HG03457 (cell line): ENCODE measurements around the gene HBZ.
"Not testable (repeated sequence)": the region's sequence is repeated elsewhere in the genome, so short reads cannot be mapped to it uniquely, and the experiment has no call there.

Experiments
- ATAC-seq: cut with Tn5 transposase; IDR thresholded peaks from one replicate; pipeline ENCODE4 v1.9.1; 2021; ENCODE audit warnings: moderate number of reproducible peaks; ENCODE audit not compliant: unreplicated experiment

HBZ gene

DNA sequence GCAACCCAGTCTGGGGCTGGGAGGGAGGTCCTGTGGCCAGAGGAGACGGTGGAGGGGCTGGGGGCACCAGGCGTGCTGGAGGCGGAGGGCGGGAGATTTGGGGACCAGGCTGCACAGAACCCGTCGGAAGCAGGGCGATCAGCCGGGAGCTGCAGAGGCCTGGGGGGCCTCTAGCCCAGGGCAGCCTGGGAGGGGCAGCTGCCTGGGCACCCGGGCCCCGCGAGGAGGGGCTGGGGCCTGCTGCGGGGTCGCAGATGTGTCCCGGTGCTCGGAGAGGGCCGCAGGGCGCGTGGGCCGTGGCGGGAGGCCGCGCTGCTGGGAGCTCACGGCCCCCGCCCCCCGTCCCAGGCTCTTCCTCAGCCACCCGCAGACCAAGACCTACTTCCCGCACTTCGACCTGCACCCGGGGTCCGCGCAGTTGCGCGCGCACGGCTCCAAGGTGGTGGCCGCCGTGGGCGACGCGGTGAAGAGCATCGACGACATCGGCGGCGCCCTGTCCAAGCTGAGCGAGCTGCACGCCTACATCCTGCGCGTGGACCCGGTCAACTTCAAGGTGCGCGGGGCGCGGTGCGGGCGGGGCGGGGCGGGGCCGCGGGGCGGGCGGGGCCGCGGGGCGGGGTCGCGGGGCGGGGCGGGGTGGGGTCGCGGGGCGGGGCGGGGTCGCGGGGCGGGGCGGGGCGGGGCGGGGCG is 11.8 kb downstream of the HBZ start:
- not testable (repeated sequence) for ATAC-seq

- ATAC-seq = no peak
Measured at GRCh38 chr16:164827-165538, 12.5 kb downstream of the HBZ start.

DNA sequence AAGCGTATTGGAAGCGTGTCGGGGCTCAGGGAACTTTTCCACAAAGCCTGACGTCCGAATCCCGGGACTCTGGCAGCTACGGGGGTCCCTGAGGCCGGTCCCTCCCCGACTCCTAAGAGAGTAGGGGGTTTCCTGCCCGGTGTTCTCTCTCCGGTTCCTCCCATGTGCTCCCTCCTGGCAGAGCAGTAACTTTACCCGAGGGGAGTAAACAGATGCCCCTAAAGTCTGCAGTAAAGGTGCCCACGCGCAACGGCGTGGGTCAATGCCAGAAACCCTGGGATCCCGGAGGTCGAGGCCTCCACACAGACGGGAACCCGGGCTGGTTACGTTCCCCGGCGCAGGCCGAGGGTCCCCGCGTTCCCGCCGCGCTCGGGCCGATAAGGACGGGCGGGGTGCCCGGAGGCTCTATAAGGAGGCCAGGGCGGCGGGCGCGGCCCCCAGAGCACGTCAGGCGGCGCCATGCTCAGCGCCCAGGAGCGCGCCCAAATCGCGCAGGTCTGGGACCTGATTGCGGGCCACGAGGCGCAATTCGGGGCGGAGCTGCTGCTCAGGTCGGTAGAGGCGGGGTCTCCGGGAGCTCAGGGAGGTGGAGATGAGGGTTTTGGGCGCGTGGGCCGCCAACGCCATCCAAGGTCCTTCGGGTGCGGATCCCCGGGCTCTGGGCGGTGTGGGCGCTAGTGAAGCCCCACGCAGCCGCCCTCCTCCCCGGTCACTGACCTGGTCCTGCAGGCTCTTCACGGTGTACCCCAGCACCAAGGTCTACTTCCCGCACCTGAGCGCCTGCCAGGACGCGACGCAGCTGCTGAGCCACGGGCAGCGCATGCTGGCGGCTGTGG is 13.3 kb downstream of the HBZ start, which contains the start of gene HBM:
HBM (plus strand) TSS at position 440 of the 836 bp plus-strand sequence; CDS start at position 460, 20 bp downstream.
- no peak for ATAC-seq

- no peak for ATAC-seq
Measured at GRCh38 chr16:166375-167121, 14.1 kb downstream of the HBZ start.

GRCh38 chr16:167122-167690 is 14.8 kb downstream of the HBZ start:
- no peak for ATAC-seq

GRCh38 chr16:168424-168823 is 16.0 kb downstream of the HBZ start:
- no peak for ATAC-seq

GRCh38 chr16:169014-169413 is 16.6 kb downstream of the HBZ start:
- ATAC-seq = no peak

- not testable (repeated sequence) for ATAC-seq
Measured at GRCh38 chr16:170088-170507, 17.7 kb downstream of the HBZ start.

DNA sequence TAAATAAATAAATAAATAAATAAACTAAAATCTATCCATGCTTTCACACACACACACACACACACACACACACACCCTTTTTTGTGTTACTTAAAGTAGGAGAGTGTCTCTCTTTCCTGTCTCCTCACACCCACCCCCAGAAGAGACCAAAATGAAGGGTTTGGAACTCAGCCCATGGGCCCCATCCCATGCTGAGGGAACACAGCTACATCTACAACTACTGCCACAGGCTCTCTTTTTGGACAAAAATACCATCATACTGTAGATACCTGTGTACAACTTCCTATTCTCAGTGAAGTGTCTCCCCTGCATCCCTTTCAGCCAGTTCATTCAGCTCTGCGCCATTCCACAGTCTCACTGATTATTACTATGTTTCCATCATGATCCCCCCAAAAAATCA is 18.3 kb downstream of the HBZ start:
- ATAC-seq = no peak

- ATAC-seq = not testable (repeated sequence)
Measured at GRCh38 chr16:172374-172941, 20.0 kb downstream of the HBZ start, which contains the start of gene HBA2. Gene HBA2, plus strand, starts transcription at chr16:172876. Its CDS starts 37 bp downstream, at chr16:172913.

DNA sequence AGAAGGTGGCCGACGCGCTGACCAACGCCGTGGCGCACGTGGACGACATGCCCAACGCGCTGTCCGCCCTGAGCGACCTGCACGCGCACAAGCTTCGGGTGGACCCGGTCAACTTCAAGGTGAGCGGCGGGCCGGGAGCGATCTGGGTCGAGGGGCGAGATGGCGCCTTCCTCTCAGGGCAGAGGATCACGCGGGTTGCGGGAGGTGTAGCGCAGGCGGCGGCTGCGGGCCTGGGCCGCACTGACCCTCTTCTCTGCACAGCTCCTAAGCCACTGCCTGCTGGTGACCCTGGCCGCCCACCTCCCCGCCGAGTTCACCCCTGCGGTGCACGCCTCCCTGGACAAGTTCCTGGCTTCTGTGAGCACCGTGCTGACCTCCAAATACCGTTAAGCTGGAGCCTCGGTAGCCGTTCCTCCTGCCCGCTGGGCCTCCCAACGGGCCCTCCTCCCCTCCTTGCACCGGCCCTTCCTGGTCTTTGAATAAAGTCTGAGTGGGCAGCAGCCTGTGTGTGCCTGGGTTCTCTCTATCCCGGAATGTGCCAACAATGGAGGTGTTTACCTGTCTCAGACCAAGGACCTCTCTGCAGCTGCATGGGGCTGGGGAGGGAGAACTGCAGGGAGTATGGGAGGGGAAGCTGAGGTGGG is 20.9 kb downstream of the HBZ start:
- not testable (repeated sequence) for ATAC-seq

GRCh38 chr16:173928-174769 is 21.7 kb downstream of the HBZ start:
- ATAC-seq = not testable (repeated sequence)

GRCh38 chr16:175011-175949 is 22.8 kb downstream of the HBZ start:
- ATAC-seq = no peak

DNA sequence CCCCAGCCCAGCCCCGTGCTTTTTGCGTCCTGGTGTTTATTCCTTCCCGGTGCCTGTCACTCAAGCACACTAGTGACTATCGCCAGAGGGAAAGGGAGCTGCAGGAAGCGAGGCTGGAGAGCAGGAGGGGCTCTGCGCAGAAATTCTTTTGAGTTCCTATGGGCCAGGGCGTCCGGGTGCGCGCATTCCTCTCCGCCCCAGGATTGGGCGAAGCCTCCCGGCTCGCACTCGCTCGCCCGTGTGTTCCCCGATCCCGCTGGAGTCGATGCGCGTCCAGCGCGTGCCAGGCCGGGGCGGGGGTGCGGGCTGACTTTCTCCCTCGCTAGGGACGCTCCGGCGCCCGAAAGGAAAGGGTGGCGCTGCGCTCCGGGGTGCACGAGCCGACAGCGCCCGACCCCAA is 23.6 kb downstream of the HBZ start:
- not testable (repeated sequence) for ATAC-seq

DNA sequence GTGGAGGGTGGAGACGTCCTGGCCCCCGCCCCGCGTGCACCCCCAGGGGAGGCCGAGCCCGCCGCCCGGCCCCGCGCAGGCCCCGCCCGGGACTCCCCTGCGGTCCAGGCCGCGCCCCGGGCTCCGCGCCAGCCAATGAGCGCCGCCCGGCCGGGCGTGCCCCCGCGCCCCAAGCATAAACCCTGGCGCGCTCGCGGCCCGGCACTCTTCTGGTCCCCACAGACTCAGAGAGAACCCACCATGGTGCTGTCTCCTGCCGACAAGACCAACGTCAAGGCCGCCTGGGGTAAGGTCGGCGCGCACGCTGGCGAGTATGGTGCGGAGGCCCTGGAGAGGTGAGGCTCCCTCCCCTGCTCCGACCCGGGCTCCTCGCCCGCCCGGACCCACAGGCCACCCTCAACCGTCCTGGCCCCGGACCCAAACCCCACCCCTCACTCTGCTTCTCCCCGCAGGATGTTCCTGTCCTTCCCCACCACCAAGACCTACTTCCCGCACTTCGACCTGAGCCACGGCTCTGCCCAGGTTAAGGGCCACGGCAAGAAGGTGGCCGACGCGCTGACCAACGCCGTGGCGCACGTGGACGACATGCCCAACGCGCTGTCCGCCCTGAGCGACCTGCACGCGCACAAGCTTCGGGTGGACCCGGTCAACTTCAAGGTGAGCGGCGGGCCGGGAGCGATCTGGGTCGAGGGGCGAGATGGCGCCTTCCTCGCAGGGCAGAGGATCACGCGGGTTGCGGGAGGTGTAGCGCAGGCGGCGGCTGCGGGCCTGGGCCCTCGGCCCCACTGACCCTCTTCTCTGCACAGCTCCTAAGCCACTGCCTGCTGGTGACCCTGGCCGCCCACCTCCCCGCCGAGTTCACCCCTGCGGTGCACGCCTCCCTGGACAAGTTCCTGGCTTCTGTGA is 24.3 kb downstream of the HBZ start, which contains the start of gene HBA1:
HBA1 (plus strand) TSS at position 204 of the 906 bp plus-strand sequence; CDS start at position 241, 37 bp downstream.
- ATAC-seq = not testable (repeated sequence)

DNA sequence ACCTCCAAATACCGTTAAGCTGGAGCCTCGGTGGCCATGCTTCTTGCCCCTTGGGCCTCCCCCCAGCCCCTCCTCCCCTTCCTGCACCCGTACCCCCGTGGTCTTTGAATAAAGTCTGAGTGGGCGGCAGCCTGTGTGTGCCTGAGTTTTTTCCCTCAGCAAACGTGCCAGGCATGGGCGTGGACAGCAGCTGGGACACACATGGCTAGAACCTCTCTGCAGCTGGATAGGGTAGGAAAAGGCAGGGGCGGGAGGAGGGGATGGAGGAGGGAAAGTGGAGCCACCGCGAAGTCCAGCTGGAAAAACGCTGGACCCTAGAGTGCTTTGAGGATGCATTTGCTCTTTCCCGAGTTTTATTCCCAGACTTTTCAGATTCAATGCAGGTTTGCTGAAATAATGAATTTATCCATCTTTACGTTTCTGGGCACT is 25.0 kb downstream of the HBZ start:
- ATAC-seq = no peak
